ENCODE results near the gene KRT13.

Gene KRT13

GRCh38 chr17:41466988-41467387 is 38.4 kb downstream of the KRT13 start, which contains the start of gene KRT32:
Gene KRT32, minus strand, starts transcription at chr17:41467386. Its CDS starts 61 bp downstream, at chr17:41467325.
- TF ChIP-seq TOX (CRISPR knock-in tag; IDR thresholded peaks at IDR 0.05; ENCODE audit: borderline replicate concordance) (no peak), ZNF70 (CRISPR knock-in tag; IDR thresholded peaks at IDR 0.05) (no peak), GLIS3 (CRISPR knock-in tag; IDR thresholded peaks at IDR 0.05) (no peak), OSR1 (CRISPR knock-in tag; IDR thresholded peaks at IDR 0.05) (no peak), BACH2 (CRISPR knock-in tag; IDR thresholded peaks at IDR 0.05; ENCODE audit: borderline replicate concordance) (no peak), ZFP3 (CRISPR knock-in tag; IDR thresholded peaks at IDR 0.05) (no peak), ARNTL (CRISPR knock-in tag; IDR thresholded peaks at IDR 0.05; ENCODE audit: borderline replicate concordance, low read depth) (no peak), ESRRG (CRISPR knock-in tag; IDR thresholded peaks at IDR 0.05) (no peak), CSDC2 (CRISPR knock-in tag; IDR thresholded peaks at IDR 0.05) (no peak), CREB5 (CRISPR knock-in tag; IDR thresholded peaks at IDR 0.05; ENCODE audit: low read depth) (no peak), POU6F1 (CRISPR knock-in tag; IDR thresholded peaks at IDR 0.05; ENCODE audit: borderline replicate concordance, low read depth) (no peak), ZC3H10 (CRISPR knock-in tag; IDR thresholded peaks at IDR 0.05) (no peak), RARB (CRISPR knock-in tag; IDR thresholded peaks at IDR 0.05) (no peak), PPARA (CRISPR knock-in tag; IDR thresholded peaks at IDR 0.05; ENCODE audit: borderline replicate concordance) (no peak), SNAI2 (CRISPR knock-in tag; IDR thresholded peaks at IDR 0.05) (no peak), ZNF8 (CRISPR knock-in tag; IDR thresholded peaks at IDR 0.05) (no peak), ISL1 (CRISPR knock-in tag; IDR thresholded peaks at IDR 0.05) (no peak), ZNF565 (CRISPR knock-in tag; conservative IDR thresholded peaks at IDR 0.05; ENCODE audit: low read depth) (no peak)
- TF ChIP-seq, protein P1, sequence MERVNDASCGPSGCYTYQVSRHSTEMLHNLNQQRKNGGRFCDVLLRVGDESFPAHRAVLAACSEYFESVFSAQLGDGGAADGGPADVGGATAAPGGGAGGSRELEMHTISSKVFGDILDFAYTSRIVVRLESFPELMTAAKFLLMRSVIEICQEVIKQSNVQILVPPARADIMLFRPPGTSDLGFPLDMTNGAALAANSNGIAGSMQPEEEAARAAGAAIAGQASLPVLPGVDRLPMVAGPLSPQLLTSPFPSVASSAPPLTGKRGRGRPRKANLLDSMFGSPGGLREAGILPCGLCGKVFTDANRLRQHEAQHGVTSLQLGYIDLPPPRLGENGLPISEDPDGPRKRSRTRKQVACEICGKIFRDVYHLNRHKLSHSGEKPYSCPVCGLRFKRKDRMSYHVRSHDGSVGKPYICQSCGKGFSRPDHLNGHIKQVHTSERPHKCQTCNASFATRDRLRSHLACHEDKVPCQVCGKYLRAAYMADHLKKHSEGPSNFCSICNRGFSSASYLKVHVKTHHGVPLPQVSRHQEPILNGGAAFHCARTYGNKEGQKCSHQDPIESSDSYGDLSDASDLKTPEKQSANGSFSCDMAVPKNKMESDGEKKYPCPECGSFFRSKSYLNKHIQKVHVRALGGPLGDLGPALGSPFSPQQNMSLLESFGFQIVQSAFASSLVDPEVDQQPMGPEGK (CRISPR knock-in tag; IDR thresholded peaks at IDR 0.05; ENCODE audit: borderline replicate concordance) = no peak
- TF ChIP-seq, protein P2, sequence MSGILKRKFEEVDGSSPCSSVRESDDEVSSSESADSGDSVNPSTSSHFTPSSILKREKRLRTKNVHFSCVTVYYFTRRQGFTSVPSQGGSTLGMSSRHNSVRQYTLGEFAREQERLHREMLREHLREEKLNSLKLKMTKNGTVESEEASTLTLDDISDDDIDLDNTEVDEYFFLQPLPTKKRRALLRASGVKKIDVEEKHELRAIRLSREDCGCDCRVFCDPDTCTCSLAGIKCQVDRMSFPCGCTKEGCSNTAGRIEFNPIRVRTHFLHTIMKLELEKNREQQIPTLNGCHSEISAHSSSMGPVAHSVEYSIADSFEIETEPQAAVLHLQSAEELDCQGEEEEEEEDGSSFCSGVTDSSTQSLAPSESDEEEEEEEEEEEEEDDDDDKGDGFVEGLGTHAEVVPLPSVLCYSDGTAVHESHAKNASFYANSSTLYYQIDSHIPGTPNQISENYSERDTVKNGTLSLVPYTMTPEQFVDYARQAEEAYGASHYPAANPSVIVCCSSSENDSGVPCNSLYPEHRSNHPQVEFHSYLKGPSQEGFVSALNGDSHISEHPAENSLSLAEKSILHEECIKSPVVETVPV (CRISPR knock-in tag; IDR thresholded peaks at IDR 0.05) = no peak
- ATAC-seq = no peak

DNA sequence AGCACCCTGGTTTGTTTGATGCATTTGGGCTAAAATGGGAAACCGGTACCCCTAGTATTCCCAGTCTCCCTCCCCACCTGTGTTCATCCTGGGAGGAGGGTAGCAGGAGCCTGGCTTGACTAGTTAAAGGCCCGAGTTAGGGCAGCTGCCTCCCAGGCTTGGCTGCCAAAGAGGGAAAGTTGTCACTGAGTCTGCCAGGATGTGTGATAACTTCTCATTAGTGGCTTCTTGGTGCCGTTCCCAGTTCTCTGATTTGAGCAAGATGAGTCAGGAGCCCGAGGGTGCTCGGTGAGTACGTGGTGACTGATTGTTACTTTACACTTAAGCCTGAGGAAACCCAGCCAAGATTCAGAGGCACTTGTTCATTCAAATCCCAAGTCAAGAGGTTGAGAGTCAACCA is 40.7 kb downstream of the KRT13 start:
- ATAC-seq = peak; percentile 61; the same call in 2 of the 3 replicates
- TF ChIP-seq ZNF8 (CRISPR knock-in tag; IDR thresholded peaks at IDR 0.05) = no peak
- TF ChIP-seq ESRRG (CRISPR knock-in tag; IDR thresholded peaks at IDR 0.05) = no peak
- TF ChIP-seq ZC3H10 (CRISPR knock-in tag; IDR thresholded peaks at IDR 0.05) = no peak
- no peak for TF ChIP-seq ISL1 (CRISPR knock-in tag; IDR thresholded peaks at IDR 0.05)
- TF ChIP-seq POU6F1 (CRISPR knock-in tag; IDR thresholded peaks at IDR 0.05; ENCODE audit: borderline replicate concordance, low read depth) = no peak
- TF ChIP-seq ZNF565 (CRISPR knock-in tag; conservative IDR thresholded peaks at IDR 0.05; ENCODE audit: low read depth) = no peak
- TF ChIP-seq ZFP3 (CRISPR knock-in tag; IDR thresholded peaks at IDR 0.05) = no peak
- no peak for TF ChIP-seq ZFP30 (CRISPR knock-in tag; IDR thresholded peaks at IDR 0.05)
- TF ChIP-seq ZNF70 (CRISPR knock-in tag; IDR thresholded peaks at IDR 0.05) = no peak
- TF ChIP-seq, protein P2 (CRISPR knock-in tag; IDR thresholded peaks at IDR 0.05) = no peak
- TF ChIP-seq CREB5 (CRISPR knock-in tag; IDR thresholded peaks at IDR 0.05; ENCODE audit: low read depth) = no peak
- TF ChIP-seq TOX (CRISPR knock-in tag; IDR thresholded peaks at IDR 0.05; ENCODE audit: borderline replicate concordance) = no peak
- no peak for TF ChIP-seq CSDC2 (CRISPR knock-in tag; IDR thresholded peaks at IDR 0.05)
- no peak for TF ChIP-seq SNAI2 (CRISPR knock-in tag; IDR thresholded peaks at IDR 0.05)
- TF ChIP-seq GLIS3 (CRISPR knock-in tag; IDR thresholded peaks at IDR 0.05) = no peak
- TF ChIP-seq, protein P1 (CRISPR knock-in tag; IDR thresholded peaks at IDR 0.05; ENCODE audit: borderline replicate concordance) = no peak
- no peak for TF ChIP-seq ARNTL (CRISPR knock-in tag; IDR thresholded peaks at IDR 0.05; ENCODE audit: borderline replicate concordance, low read depth)
- no peak for TF ChIP-seq OSR1 (CRISPR knock-in tag; IDR thresholded peaks at IDR 0.05)
- TF ChIP-seq, protein P3, sequence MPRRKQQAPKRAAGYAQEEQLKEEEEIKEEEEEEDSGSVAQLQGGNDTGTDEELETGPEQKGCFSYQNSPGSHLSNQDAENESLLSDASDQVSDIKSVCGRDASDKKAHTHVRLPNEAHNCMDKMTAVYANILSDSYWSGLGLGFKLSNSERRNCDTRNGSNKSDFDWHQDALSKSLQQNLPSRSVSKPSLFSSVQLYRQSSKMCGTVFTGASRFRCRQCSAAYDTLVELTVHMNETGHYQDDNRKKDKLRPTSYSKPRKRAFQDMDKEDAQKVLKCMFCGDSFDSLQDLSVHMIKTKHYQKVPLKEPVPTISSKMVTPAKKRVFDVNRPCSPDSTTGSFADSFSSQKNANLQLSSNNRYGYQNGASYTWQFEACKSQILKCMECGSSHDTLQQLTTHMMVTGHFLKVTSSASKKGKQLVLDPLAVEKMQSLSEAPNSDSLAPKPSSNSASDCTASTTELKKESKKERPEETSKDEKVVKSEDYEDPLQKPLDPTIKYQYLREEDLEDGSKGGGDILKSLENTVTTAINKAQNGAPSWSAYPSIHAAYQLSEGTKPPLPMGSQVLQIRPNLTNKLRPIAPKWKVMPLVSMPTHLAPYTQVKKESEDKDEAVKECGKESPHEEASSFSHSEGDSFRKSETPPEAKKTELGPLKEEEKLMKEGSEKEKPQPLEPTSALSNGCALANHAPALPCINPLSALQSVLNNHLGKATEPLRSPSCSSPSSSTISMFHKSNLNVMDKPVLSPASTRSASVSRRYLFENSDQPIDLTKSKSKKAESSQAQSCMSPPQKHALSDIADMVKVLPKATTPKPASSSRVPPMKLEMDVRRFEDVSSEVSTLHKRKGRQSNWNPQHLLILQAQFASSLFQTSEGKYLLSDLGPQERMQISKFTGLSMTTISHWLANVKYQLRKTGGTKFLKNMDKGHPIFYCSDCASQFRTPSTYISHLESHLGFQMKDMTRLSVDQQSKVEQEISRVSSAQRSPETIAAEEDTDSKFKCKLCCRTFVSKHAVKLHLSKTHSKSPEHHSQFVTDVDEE (CRISPR knock-in tag; IDR thresholded peaks at IDR 0.05) = no peak
